Mesodermal cell (in vitro differentiated cells): Measurements from ENCODE around the gene WDR37.
A peak's percentile ranks its signal among the peaks of the same experiment; 100 is the strongest.

ENCODE experiments used
- H3K27ac ChIP-seq: 2 replicates; pipeline ENCODE4 v1.7.0; 2013; ENCODE audit warnings: mild to moderate bottlenecking, low read depth, low read length, moderate library complexity; ENCODE audit not compliant: severe bottlenecking
- H3K36me3 ChIP-seq: 2 replicates; pipeline ENCODE4 v1.7.1; 2013; ENCODE audit warnings: mild to moderate bottlenecking, low read length, moderate library complexity; ENCODE audit not compliant: control insufficient read depth, insufficient read depth
- H3K4me1 ChIP-seq: one replicate; pipeline ENCODE4 v1.7.1; 2013; ENCODE audit warnings: mild to moderate bottlenecking, low read length; ENCODE audit not compliant: insufficient read depth, control insufficient read depth, poor library complexity, severe bottlenecking
- H3K4me3 ChIP-seq: 2 replicates; pipeline ENCODE4 v1.7.0; 2013; ENCODE audit warnings: low read length, control low read depth, mild to moderate bottlenecking; ENCODE audit not compliant: insufficient read depth, poor library complexity, severe bottlenecking; ENCODE audit errors: extremely low read depth
- H3K9me3 ChIP-seq: 2 replicates; pipeline ENCODE4 v1.7.1; 2013; ENCODE audit warnings: mild to moderate bottlenecking, low read length, moderate library complexity; ENCODE audit not compliant: control insufficient read depth
- WGBS, 2 experiments: methylation state at CpG; one replicate each; pipeline ENCODE4 v1.1.5; 2013; ENCODE audit warnings: missing lambda C conversion rate in 2 of 2; ENCODE audit not compliant: insufficient coverage in 2 of 2; 5-methylcytosine and 5-hydroxymethylcytosine counted together

The WDR37 gene

DNA sequence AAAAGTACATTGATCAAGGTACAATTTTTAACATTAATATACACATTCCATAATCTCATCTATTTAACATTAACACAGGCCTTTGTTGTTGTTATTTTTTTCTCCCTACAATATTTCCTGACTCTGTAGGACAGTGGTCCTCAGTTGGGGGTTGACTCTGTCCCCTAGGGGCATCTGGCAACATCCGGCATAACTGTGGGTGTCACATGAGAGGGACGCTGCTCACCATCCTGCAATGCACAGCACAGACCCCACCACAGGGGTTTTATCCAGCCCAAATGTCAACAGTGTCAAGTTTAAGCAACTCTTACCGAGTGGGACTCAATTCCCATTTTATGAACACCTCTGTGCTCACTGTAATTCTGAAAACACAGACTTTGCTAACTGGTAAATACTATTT is 16.1 kb upstream of the WDR37 start:
- H3K4me1 ChIP-seq, result peaks cover 2% of the 10 kb centered on the region
- WGBS, 2 experiments, result 91 to 100% methylated on average over 3 of the region's 3 CpGs
- H3K27ac ChIP-seq, result no peak overlapping the region
- H3K36me3 ChIP-seq, result peaks cover 54% of the 10 kb centered on the region
- H3K9me3 ChIP-seq, result no peaks in the 10 kb centered on the region
- no peak overlapping the region for H3K4me3 ChIP-seq

DNA sequence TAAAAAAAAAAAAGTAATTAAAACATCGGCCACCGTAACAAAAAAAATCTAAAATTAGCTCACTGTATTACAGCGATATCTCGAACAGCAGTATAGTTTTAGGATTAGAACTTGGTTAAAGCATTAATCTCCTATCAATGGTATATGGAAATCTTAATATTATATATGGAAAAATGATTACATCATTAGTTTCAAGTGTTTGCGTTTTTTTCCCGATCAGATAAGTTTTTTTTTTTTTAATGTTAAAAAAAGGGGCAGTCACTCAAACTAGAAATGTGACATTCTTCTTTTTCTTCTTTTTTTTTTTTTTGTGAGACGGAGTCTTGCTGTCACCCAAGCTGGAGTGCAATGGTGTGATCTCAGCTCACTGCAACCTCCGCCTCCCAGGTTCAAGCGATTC is 14.7 kb upstream of the WDR37 start:
- Histone ChIP-seq H3K4me1 (peaks cover 2% of the 10 kb centered on the region), H3K27ac (no peak overlapping the region), H3K4me3 (no peak overlapping the region), H3K9me3 (no peaks in the 10 kb centered on the region), H3K36me3 (peaks cover 67% of the 10 kb centered on the region)
- WGBS, 2 experiments, result 100% methylated on average over 2 of the region's 9 CpGs

- peaks cover 73% of the 10 kb centered on the region for H3K36me3 ChIP-seq
- no peak overlapping the region for H3K27ac ChIP-seq
- H3K9me3 ChIP-seq, result no peaks in the 10 kb centered on the region
- H3K4me1 ChIP-seq, result peaks cover 2% of the 10 kb centered on the region
- WGBS, 2 experiments, result 90 to 97% methylated on average over 11 to 12 of the region's 12 CpGs
- no peak overlapping the region for H3K4me3 ChIP-seq
Measured at GRCh38 chr10:1043532-1043995, 12.6 kb upstream of the WDR37 start.

DNA sequence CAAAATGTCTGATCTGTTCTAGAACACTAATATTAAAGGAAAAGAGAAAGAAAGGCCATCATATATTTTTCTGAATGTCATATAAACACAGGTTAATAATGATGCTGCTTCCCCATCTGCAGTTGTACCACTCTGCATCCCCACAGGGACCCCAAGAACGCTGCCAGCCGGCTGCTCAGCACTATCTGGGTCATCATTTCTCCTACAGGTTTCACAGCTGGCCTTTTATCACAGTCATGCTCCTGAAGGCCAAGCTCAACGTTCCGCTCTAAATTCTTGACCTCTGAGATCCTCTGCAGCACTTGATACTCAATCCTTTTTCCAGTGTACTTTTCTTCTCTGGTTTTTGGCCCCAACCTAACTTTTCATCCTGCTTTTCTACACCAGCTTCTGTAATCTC is 12.0 kb upstream of the WDR37 start:
- Histone ChIP-seq H3K4me1 (peaks cover 2% of the 10 kb centered on the region), H3K4me3 (peak overlapping the region; percentile 35), H3K9me3 (no peaks in the 10 kb centered on the region), H3K27ac (peak overlapping the region; percentile 46), H3K36me3 (peaks cover 71% of the 10 kb centered on the region)
- WGBS, 2 experiments, result 84 to 100% methylated on average over 3 to 4 of the region's 4 CpGs

DNA sequence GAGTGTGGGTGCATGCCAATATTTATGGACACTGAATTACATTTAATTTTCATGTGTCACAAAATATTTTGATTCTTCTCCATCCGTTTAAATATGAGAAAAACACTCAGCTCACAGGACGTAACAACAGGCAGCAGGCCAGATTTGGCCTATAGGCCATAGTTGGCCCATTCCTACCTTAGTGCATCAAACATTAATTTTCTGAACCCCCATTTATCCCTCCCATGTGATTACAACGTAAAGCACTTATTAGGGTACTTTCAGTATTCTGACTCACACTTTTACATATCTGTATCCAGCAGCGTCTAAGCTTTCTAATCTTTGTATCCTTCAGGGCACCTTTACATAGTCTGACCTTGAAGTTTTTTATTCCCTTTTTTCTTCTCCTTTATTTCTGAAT is 11.2 kb upstream of the WDR37 start:
- 92 to 93% methylated on average over 2 to 4 of the region's 4 CpGs for WGBS, 2 experiments
- Histone ChIP-seq H3K9me3 (no peaks in the 10 kb centered on the region), H3K4me3 (peak overlapping the region; percentile 35), H3K36me3 (peaks cover 65% of the 10 kb centered on the region), H3K4me1 (peaks cover 2% of the 10 kb centered on the region), H3K27ac (no peak overlapping the region)

DNA sequence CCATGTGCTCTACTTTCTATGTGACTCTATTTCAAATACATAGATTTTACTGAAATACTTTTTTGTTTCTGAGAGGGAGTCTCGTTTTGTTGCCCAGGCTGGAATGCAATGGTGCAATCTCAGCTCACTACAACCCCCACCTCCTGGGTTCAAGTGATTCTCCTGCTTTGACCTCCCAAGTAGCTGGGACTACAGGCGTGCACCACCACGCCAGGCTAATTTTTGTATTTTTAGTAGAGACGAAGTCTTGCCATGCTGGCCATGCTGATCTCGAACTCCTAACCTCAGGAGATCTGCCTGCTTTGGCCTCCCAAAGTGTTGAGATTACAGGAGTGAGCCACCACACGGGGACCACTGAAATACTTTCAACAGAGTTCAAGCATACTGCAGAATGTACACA is 10.8 kb upstream of the WDR37 start:
- peaks cover 2% of the 10 kb centered on the region for H3K4me1 ChIP-seq
- peak overlapping the region; percentile 35 for H3K4me3 ChIP-seq
- no peak overlapping the region for H3K27ac ChIP-seq
- H3K9me3 ChIP-seq, result no peaks in the 10 kb centered on the region
- 89 to 100% methylated on average over 3 to 4 of the region's 6 CpGs for WGBS, 2 experiments
- peaks cover 61% of the 10 kb centered on the region for H3K36me3 ChIP-seq

- H3K4me3 ChIP-seq, result peak overlapping the region; percentile 98
- H3K36me3 ChIP-seq, result peaks cover 65% of the 10 kb centered on the region
- peaks cover 13% of the 10 kb centered on the region for H3K4me1 ChIP-seq
- 0 to 2% methylated on average over 11 to 12 of the region's 15 CpGs for WGBS, 2 experiments
- no peaks in the 10 kb centered on the region for H3K9me3 ChIP-seq
- H3K27ac ChIP-seq, result peak overlapping the region; percentile 99
Measured at GRCh38 chr10:1047937-1048336, 8.2 kb upstream of the WDR37 start.

DNA sequence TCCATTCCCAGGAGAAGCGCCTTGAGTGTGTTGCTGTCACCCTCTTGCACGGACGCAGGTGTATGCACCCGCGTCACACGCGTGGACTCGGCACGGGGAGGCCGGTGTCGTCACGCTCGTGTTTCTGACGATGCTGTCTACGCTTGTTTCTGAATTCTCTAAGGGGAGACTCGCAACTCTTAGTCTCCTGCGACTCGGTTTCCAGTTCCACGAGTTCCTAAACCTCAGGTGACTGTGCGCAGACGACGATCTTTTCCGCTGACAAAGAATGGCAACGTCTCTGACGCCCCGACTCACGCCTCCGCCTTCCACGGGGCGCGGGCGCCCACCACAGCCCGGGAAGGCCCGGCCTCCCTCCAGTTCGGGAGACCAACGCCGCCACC is 7.8 kb upstream of the WDR37 start:
- peak overlapping the region; percentile 99 for H3K27ac ChIP-seq
- H3K4me1 ChIP-seq, result peaks cover 13% of the 10 kb centered on the region
- H3K36me3 ChIP-seq, result peaks cover 65% of the 10 kb centered on the region
- no peaks in the 10 kb centered on the region for H3K9me3 ChIP-seq
- 0 to 1% methylated on average over 37 of the region's 37 CpGs for WGBS, 2 experiments
- peak overlapping the region; percentile 98 for H3K4me3 ChIP-seq

DNA sequence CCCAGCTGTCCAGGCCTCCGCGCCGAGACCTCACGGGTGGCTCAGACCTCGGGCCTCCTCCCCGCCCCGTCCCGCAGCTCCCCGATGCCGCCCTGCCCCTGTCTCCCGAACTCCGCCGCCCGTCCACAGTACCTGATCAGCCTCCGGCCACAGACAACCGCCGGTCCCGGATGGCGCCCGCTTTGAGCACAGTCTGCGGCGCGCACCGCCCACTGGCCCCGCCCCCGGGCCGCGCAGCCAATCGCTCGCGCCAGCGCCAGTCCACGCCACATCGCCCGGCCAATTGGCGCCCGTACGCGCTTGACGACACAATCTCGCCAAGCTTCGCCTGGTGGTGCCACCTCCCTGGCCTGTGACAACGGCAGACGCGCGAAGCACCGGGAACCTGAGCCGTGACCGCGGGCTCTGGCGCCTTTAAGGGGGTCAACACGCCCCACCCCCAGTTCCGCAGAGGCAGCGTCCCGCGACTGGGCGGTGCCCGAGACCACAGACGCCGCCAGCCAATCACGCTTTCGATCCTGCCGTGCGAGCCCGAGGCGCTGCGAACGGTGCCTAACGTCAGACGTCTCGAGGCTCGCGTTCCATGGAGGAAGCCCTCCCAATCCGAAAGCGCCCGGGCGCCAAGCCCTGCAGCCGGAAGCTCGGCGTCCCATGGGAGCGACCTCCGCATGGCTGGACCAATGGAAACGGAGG is 7.3 kb upstream of the WDR37 start, which contains the start of gene IDI1:
Gene IDI1, minus strand, starts transcription at position 388 of the 693 bp plus-strand sequence. Its CDS starts 116 bp downstream, at position 272.
- WGBS, 2 experiments, result 0% methylated on average over 70 to 72 of the region's 83 CpGs
- Histone ChIP-seq H3K9me3 (no peaks in the 10 kb centered on the region), H3K27ac (peak within 1 kb of the TSS; percentile 99), H3K4me3 (peak within 1 kb of the TSS; percentile 98), H3K36me3 (peaks cover 65% of the 10 kb centered on the region), H3K4me1 (peaks cover 13% of the 10 kb centered on the region)

- Histone ChIP-seq H3K4me3 (peak overlapping the region; percentile 98), H3K36me3 (peaks cover 65% of the 10 kb centered on the region), H3K4me1 (peaks cover 13% of the 10 kb centered on the region), H3K9me3 (no peaks in the 10 kb centered on the region), H3K27ac (peak overlapping the region; percentile 99)
- 0 to 1% methylated on average over 19 to 29 of the region's 34 CpGs for WGBS, 2 experiments
Measured at GRCh38 chr10:1049425-1049958, 6.7 kb upstream of the WDR37 start.

GRCh38 chr10:1050145-1050544 is 6.0 kb upstream of the WDR37 start:
- Histone ChIP-seq H3K27ac (peak overlapping the region; percentile 99), H3K4me3 (peak overlapping the region; percentile 98), H3K36me3 (peaks cover 64% of the 10 kb centered on the region), H3K9me3 (no peaks in the 10 kb centered on the region), H3K4me1 (peaks cover 20% of the 10 kb centered on the region)
- WGBS, 2 experiments, result 30 to 40% methylated on average over 2 to 3 of the region's 5 CpGs
